IMR-90 (cell line): ENCODE results near the gene SLC34A3. TPM values are rescaled to one million over a fixed set of nuclear protein-coding genes. Genes with fewer than 3 reads are reported as not detected.
A peak's percentile ranks its signal among the peaks of the same experiment; 100 is the strongest.

ENCODE experiments used
- ATAC-seq: fragments of 200-7000 bp; cut with Tn5 transposase; 2 replicates; pipeline ENCODE4 v1.9.1; 2020; ENCODE audit warnings: low read depth, mild to moderate bottlenecking, moderate library complexity
- BruUV-seq: library from RNA; stranded (reverse); fragments of 400-500 nt; replicated peaks from 2 replicates; lab custom pipeline; 2021; lab: Mats Ljungman, UMichigan
- CTCF ChIA-PET: fragments of 300-600 bp; formaldehyde crosslinking; extraction: SDS; loops from one replicate; lab custom pipeline; 2021; ENCODE audit warnings: antibody characterized with exemption; lab: Yijun Ruan, JAX
- POLR2A ChIA-PET: fragments of 300-600 bp; sonication (Branson Sonifier 250); formaldehyde crosslinking; loops from one replicate; lab custom pipeline; 2022; ENCODE audit warnings: antibody characterized with exemption; ENCODE audit not compliant: unreplicated experiment; lab: Charles Lee
- DNase-seq: peaks from one replicate; pipeline ENCODE4 v3.0.0; 2013
- H2AFZ ChIP-seq: replicated peaks from 2 replicates; pipeline ENCODE3; 2013; ENCODE audit warnings: low read length, mild to moderate bottlenecking; ENCODE audit not compliant: poor library complexity
- H2AK5ac ChIP-seq: 2 replicates; pipeline ENCODE4 v1.6.1; 2013; ENCODE audit warnings: low read depth, low read length, inconsistent platforms
- H2AK9ac ChIP-seq: replicated peaks from 2 replicates; pipeline ENCODE3; 2013; ENCODE audit warnings: mild to moderate bottlenecking, low read depth, low read length, moderate library complexity; ENCODE audit not compliant: poor library complexity
- H2BK120ac ChIP-seq: 2 replicates; pipeline ENCODE4 v1.6.1; 2013; ENCODE audit warnings: low read depth, low read length, inconsistent platforms
- H2BK15ac ChIP-seq: 3 replicates; pipeline ENCODE4 v1.6.1; 2013; ENCODE audit warnings: low read depth, low read length, inconsistent platforms
- H2BK20ac ChIP-seq: 2 replicates; pipeline ENCODE4 v1.6.1; 2013; ENCODE audit warnings: low read depth, mild to moderate bottlenecking, inconsistent platforms, low read length, moderate library complexity
- H2BK5ac ChIP-seq: 2 replicates; pipeline ENCODE4 v1.6.1; 2013; ENCODE audit warnings: mild to moderate bottlenecking, low read depth, low read length, inconsistent platforms; ENCODE audit not compliant: poor library complexity, severe bottlenecking
- H3K14ac ChIP-seq: replicated peaks from 2 replicates; pipeline ENCODE4 v1.6.1; 2013; ENCODE audit warnings: low read depth, low read length, inconsistent platforms
- H3K18ac ChIP-seq: 2 replicates; pipeline ENCODE4 v1.6.1; 2013; ENCODE audit warnings: low read depth, low read length, control low read depth
- H3K23ac ChIP-seq: 2 replicates; pipeline ENCODE4 v1.6.1; 2013; ENCODE audit warnings: low read depth, low read length, inconsistent platforms
- H3K27ac ChIP-seq: 2 replicates; pipeline ENCODE4 v1.5.1; 2013; ENCODE audit warnings: mild to moderate bottlenecking, control low read depth, low read length; ENCODE audit not compliant: insufficient read depth
- H3K27me3 ChIP-seq: 2 replicates; pipeline ENCODE4 v1.6.1; 2013; ENCODE audit warnings: low read length; ENCODE audit not compliant: control insufficient read depth, insufficient read depth
- H3K36me3 ChIP-seq: 2 replicates; pipeline ENCODE4 v1.6.1; 2013; ENCODE audit warnings: low read length, mixed read lengths; ENCODE audit not compliant: control insufficient read depth, insufficient read depth
- H3K4ac ChIP-seq: 2 replicates; pipeline ENCODE4 v1.6.1; 2013; ENCODE audit warnings: low read depth, low read length, inconsistent platforms
- H3K4me1 ChIP-seq: 2 replicates; pipeline ENCODE4 v1.6.1; 2013; ENCODE audit warnings: low read length, mixed read lengths; ENCODE audit not compliant: control insufficient read depth, insufficient read depth
- H3K4me2 ChIP-seq: 2 replicates; pipeline ENCODE4 v1.6.1; 2013; ENCODE audit warnings: low read depth, mild to moderate bottlenecking, control low read depth, low read length, moderate library complexity
- H3K4me3 ChIP-seq: 2 replicates; pipeline ENCODE4 v1.5.1; 2013; ENCODE audit warnings: low read depth, mild to moderate bottlenecking, control low read depth, low read length, moderate library complexity; ENCODE audit not compliant: insufficient read depth
- H3K56ac ChIP-seq: 2 replicates; pipeline ENCODE4 v1.6.1; 2013; ENCODE audit warnings: low read length, inconsistent platforms; ENCODE audit not compliant: insufficient read depth; ENCODE audit errors: extremely low read depth
- H3K79me1 ChIP-seq, 2 experiments: 2 replicates each; pipeline ENCODE4 v1.6.1; 2013; ENCODE audit warnings: low read length in 2 of 2, inconsistent platforms in 1 of 2, low read depth in 1 of 2
- H3K9ac ChIP-seq: 2 replicates; pipeline ENCODE4 v1.6.1; 2013; ENCODE audit warnings: low read depth, low read length, control low read depth
- H3K9me1 ChIP-seq: 2 replicates; pipeline ENCODE4 v1.6.1; 2013; ENCODE audit warnings: low read length, inconsistent platforms; ENCODE audit not compliant: insufficient read depth
- H3K9me3 ChIP-seq: 2 replicates; pipeline ENCODE4 v1.6.1; 2013; ENCODE audit warnings: low read length; ENCODE audit not compliant: control insufficient read depth, insufficient read depth
- H4K20me1 ChIP-seq: 2 replicates; pipeline ENCODE4 v1.6.1; 2013; ENCODE audit warnings: low read length, inconsistent platforms; ENCODE audit not compliant: insufficient read depth
- H4K5ac ChIP-seq: 2 replicates; pipeline ENCODE4 v1.6.1; 2013; ENCODE audit warnings: mild to moderate bottlenecking, low read depth, low read length, control low read depth
- H4K8ac ChIP-seq, 2 experiments: 2 replicates each; pipeline ENCODE4 v1.6.1; 2013; ENCODE audit warnings: low read depth in 2 of 2, low read length in 2 of 2, control low read depth in 1 of 2, inconsistent platforms in 1 of 2
- H4K91ac ChIP-seq: 2 replicates; pipeline ENCODE4 v1.6.1; 2013; ENCODE audit warnings: low read depth, low read length, inconsistent platforms; ENCODE audit not compliant: insufficient read depth
- BHLHE40 ChIP-seq: fragments of 150-350 bp; IDR thresholded peaks from 2 replicates; pipeline ENCODE4 v1.6.1; 2016; ENCODE audit warnings: mild to moderate bottlenecking, low read depth, low read length
- CEBPB ChIP-seq: IDR thresholded peaks from 2 replicates; pipeline ENCODE4 v1.6.1; 2012; ENCODE audit warnings: low read depth, low read length, improper control_type of control experiment
- CHD1 ChIP-seq: IDR thresholded peaks from 2 replicates; pipeline ENCODE4 v1.6.1; 2012; ENCODE audit warnings: low read depth, low read length, improper control_type of control experiment
- CTCF ChIP-seq: conservative IDR thresholded peaks from 2 replicates; pipeline ENCODE4 v1.5.1; 2012; ENCODE audit warnings: mild to moderate bottlenecking, low read depth, low read length, improper control_type of control experiment
- FOS ChIP-seq: fragments of 150-350 bp; IDR thresholded peaks from 2 replicates; pipeline ENCODE4 v1.6.1; 2016; ENCODE audit warnings: low read depth, low read length
- MAFK ChIP-seq: IDR thresholded peaks from 2 replicates; pipeline ENCODE4 v1.6.1; 2012; ENCODE audit warnings: low read depth, low read length, improper control_type of control experiment
- MAZ ChIP-seq: IDR thresholded peaks from 2 replicates; pipeline ENCODE4 v1.6.1; 2012; ENCODE audit warnings: low read depth, mild to moderate bottlenecking, low read length, improper control_type of control experiment, moderate library complexity, borderline replicate concordance
- MXI1 ChIP-seq: IDR thresholded peaks from 2 replicates; pipeline ENCODE4 v1.6.1; 2012; ENCODE audit warnings: low read depth, mild to moderate bottlenecking, low read length, moderate library complexity, borderline replicate concordance
- NFE2L2 ChIP-seq: fragments of 150-350 bp; IDR thresholded peaks from 2 replicates; pipeline ENCODE4 v1.6.1; 2016; ENCODE audit warnings: low read depth, mild to moderate bottlenecking, low read length
- POLR2A ChIP-seq: IDR thresholded peaks from 2 replicates; pipeline ENCODE4 v1.6.1; 2012; ENCODE audit warnings: mild to moderate bottlenecking, low read depth, low read length
- RAD21 ChIP-seq: IDR thresholded peaks from 2 replicates; pipeline ENCODE4 v1.6.1; 2012; ENCODE audit warnings: low read length, improper control_type of control experiment
- RCOR1 ChIP-seq: IDR thresholded peaks from 2 replicates; pipeline ENCODE4 v1.6.1; 2012; ENCODE audit warnings: mild to moderate bottlenecking, low read length, improper control_type of control experiment; ENCODE audit not compliant: insufficient replicate concordance
- RFX5 ChIP-seq: IDR thresholded peaks from 2 replicates; pipeline ENCODE4 v1.8.0; 2012; ENCODE audit warnings: low read depth, mild to moderate bottlenecking, low read length, moderate library complexity
- SMC3 ChIP-seq: fragments of 150-350 bp; IDR thresholded peaks from 2 replicates; pipeline ENCODE4 v1.6.1; 2016; ENCODE audit warnings: low read depth, mild to moderate bottlenecking, antibody characterized with exemption, low read length, moderate library complexity
- WGBS, 2 experiments: methylation state at CpG; one replicate each; pipeline versions ENCODE4 v1.1.5 to v1.1.7; 2013; ENCODE audit warnings: missing lambda C conversion rate in 2 of 2; ENCODE audit not compliant: insufficient read length in 1 of 2; ENCODE audit errors: extremely low coverage in 2 of 2; 5-methylcytosine and 5-hydroxymethylcytosine counted together
- dilution Hi-C: fragments of 300-500 bp; cut with HindIII; formaldehyde crosslinking; loops from one replicate; pipeline ENCODE4 v1.14.3; 2018; ENCODE audit warnings: low sequenced_read_pairs; ENCODE audit not compliant: unreplicated experiment
- in situ Hi-C: fragments of 300-500 bp; cut with MboI; formaldehyde crosslinking; loops from 3 replicates; pipeline ENCODE4 v1.14.3; 2019; ENCODE audit warnings: low sequenced_read_pairs, inconsistent platforms, mixed read lengths
- intact Hi-C: fragments of 100-400 bp; cut with micrococcal nuclease; formaldehyde crosslinking; loops from 2 replicates; pipeline ENCODE4 v1.10.0; 2022
- polyA plus RNA-seq, 3 experiments: library from polyadenylated mRNA; depleted of rRNA; stranded (reverse); fragments of >200 nt; gene quantifications; 2 replicates each; pipeline ENCODE4 v1.2.3, GENCODE V29; 2012; ENCODE audit warnings: low replicate concordance in 1 of 3
- total RNA-seq: library from RNA; depleted of rRNA; stranded (reverse); fragments of >200 nt; gene quantifications from 2 replicates; pipeline ENCODE4 v1.2.3, GENCODE V29; 2012
- TF ChIP-seq, protein P1 (sequence below): fragments of 150-350 bp; IDR thresholded peaks from 2 replicates; pipeline ENCODE4 v1.6.1; 2017; ENCODE audit warnings: mild to moderate bottlenecking, antibody characterized with exemption, low read length, low read depth
- TF ChIP-seq, protein P2 (sequence below): fragments of 150-350 bp; IDR thresholded peaks from 2 replicates; pipeline ENCODE4 v1.6.1; 2016; ENCODE audit warnings: low read depth, mild to moderate bottlenecking, low read length, moderate library complexity, borderline replicate concordance

Gene SLC34A3
- total and polyA plus RNA-seq, 2 of the 4 experiments (the other 2 are of a cell fraction) = not detected

DNA sequence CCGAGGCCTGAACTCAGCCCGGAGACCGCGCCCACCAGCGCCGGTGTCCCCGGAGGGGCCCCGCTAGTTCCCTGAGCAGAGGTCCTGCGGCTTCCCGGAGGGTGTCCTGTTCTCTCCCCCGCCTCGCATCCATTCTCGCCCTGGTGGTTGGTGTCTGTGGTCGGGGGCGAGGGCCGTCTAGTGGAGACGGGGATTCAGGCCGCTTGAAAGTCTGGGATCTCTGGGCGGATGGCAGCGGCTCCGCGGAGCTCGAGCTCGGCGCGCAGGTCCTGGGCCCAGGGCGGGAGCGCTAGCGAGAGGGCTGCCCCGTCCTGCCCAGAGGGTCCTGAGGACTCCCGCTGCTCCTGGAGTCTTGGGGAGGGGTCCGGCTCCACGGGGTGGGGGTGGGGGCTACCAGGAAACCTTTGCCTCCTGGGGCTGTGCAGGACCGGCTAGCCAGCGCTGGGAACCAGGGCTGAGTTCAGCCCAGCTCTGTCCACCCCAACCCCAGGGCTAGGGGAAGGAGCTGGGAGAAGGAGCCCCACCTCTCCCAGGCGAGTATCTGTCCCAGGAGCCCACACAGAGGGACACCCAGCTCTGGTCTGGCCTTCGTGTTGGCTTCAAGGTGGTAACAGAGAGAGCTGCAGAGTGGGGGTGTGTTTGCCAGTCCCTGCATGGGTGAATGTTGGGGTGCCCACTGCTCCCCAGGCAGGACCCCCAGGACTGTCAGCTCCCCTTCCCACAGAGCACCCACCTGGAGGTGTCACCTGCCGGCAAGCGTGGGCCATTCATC is 50.8 kb downstream of the SLC34A3 start:
- Histone ChIP-seq H2AK5ac (no peak overlapping the region), H3K27ac (no peak overlapping the region), H3K27me3 (no peaks in the 10 kb centered on the region), H3K9me1 (no peaks in the 10 kb centered on the region), H2BK15ac (no peak overlapping the region), H3K9me3 (no peaks in the 10 kb centered on the region), H4K91ac (no peak overlapping the region), H4K8ac (no peak overlapping the region), H3K9ac (no peak overlapping the region), H2BK5ac (no peak overlapping the region), H3K18ac (no peak overlapping the region), H2BK120ac (no peak overlapping the region), H3K4me3 (no peak overlapping the region), H4K5ac (no peak overlapping the region), H2BK20ac (no peak overlapping the region), H3K4me1 (peaks cover 20% of the 10 kb centered on the region), H2AK9ac (peak overlapping the region; percentile 24), H3K14ac (no peak overlapping the region), H3K4ac (no peak overlapping the region), H2AFZ (no peak overlapping the region), H3K4me2 (no peak overlapping the region), H3K79me1 (peaks cover 0 to 41% of the 10 kb centered on the region in 2 experiments), H3K56ac (no peak overlapping the region), H3K23ac (no peak overlapping the region), H4K20me1 (peaks cover 40% of the 10 kb centered on the region), H3K36me3 (peaks cover 29% of the 10 kb centered on the region)
- in situ Hi-C loops (no loop called here), intact Hi-C loops (no loop called here), dilution Hi-C loops (no loop called here)
- DNase-seq (no peak), ATAC-seq (no peak)
- TF ChIP-seq FOS (no peak), RFX5 (no peak), CHD1 (no peak), MXI1 (no peak), CEBPB (no peak), POLR2A (no peak), NFE2L2 (no peak), MAZ (no peak), SMC3 (no peak), BHLHE40 (no peak), CTCF (no peak), RAD21 (no peak), MAFK (no peak), RCOR1 (no peak)
- TF ChIP-seq, protein P1, sequence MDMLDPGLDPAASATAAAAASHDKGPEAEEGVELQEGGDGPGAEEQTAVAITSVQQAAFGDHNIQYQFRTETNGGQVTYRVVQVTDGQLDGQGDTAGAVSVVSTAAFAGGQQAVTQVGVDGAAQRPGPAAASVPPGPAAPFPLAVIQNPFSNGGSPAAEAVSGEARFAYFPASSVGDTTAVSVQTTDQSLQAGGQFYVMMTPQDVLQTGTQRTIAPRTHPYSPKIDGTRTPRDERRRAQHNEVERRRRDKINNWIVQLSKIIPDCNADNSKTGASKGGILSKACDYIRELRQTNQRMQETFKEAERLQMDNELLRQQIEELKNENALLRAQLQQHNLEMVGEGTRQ = no peak
- TF ChIP-seq, protein P2, sequence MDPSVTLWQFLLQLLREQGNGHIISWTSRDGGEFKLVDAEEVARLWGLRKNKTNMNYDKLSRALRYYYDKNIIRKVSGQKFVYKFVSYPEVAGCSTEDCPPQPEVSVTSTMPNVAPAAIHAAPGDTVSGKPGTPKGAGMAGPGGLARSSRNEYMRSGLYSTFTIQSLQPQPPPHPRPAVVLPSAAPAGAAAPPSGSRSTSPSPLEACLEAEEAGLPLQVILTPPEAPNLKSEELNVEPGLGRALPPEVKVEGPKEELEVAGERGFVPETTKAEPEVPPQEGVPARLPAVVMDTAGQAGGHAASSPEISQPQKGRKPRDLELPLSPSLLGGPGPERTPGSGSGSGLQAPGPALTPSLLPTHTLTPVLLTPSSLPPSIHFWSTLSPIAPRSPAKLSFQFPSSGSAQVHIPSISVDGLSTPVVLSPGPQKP = no peak
- BruUV-seq = TSS peak; percentile 56
- ChIA-PET CTCF (no interaction called here), POLR2A (no interaction called here)
- WGBS, 2 experiments = 77% methylated on average over 14 of the region's 39 CpGs; no CpG with 5 or more reads in 1 of the 2 experiments
